Measurements from ENCODE around the gene DYNC1I1. TPM values are rescaled to one million over a fixed set of nuclear protein-coding genes. Genes with fewer than 3 reads are reported as not detected.

Gene DYNC1I1
- total and polyA plus RNA-seq, 2 of the 4 experiments (the other 2 are of a cell fraction) = under 0.01 to 0.15 TPM

- Histone ChIP-seq H3K27me3 (ENCODE audit: control insufficient read depth, insufficient read depth, low read length) (no peaks in the 10 kb centered on the region), H3K4me3 (ENCODE audit: insufficient read depth, low read depth, low read length) (no peak overlapping the region), H2AK5ac (ENCODE audit: low read depth, low read length) (no peak overlapping the region), H3K4ac (ENCODE audit: low read depth, low read length) (no peak overlapping the region), H3K56ac (ENCODE audit: extremely low read depth, insufficient read depth, low read length) (no peak overlapping the region), H3K9me1 (ENCODE audit: insufficient read depth, low read length) (no peaks in the 10 kb centered on the region), H3K9me3 (ENCODE audit: control insufficient read depth, insufficient read depth, low read length) (no peaks in the 10 kb centered on the region), H4K5ac (ENCODE audit: low read depth, low read length) (no peak overlapping the region), H2AFZ (replicated peaks; ENCODE audit: low read length, poor library complexity) (no peak overlapping the region), H2BK5ac (ENCODE audit: low read depth, low read length, poor library complexity, severe bottlenecking) (no peak overlapping the region), H3K79me1 (ENCODE audit: low read depth in 1 of 2, low read length in 2 of 2) (no peaks in the 10 kb centered on the region), H4K20me1 (ENCODE audit: insufficient read depth, low read length) (no peaks in the 10 kb centered on the region), H3K14ac (replicated peaks; ENCODE audit: low read depth, low read length) (no peak overlapping the region), H3K9ac (ENCODE audit: low read depth, low read length) (no peak overlapping the region), H3K18ac (ENCODE audit: low read depth, low read length) (no peak overlapping the region), H3K4me1 (ENCODE audit: control insufficient read depth, insufficient read depth, low read length) (no peaks in the 10 kb centered on the region), H3K36me3 (ENCODE audit: control insufficient read depth, insufficient read depth, low read length) (no peaks in the 10 kb centered on the region), H3K23ac (ENCODE audit: low read depth, low read length) (no peak overlapping the region), H3K4me2 (ENCODE audit: low read depth, low read length) (no peak overlapping the region), H4K8ac (ENCODE audit: low read depth in 2 of 2, low read length in 2 of 2) (no peak overlapping the region), H2BK20ac (ENCODE audit: low read depth, low read length) (no peak overlapping the region), H2AK9ac (replicated peaks; ENCODE audit: low read depth, low read length, poor library complexity) (no peak overlapping the region), H2BK120ac (ENCODE audit: low read depth, low read length) (no peak overlapping the region), H3K27ac (ENCODE audit: insufficient read depth, low read length) (no peak overlapping the region), H2BK15ac (ENCODE audit: low read depth, low read length) (no peak overlapping the region), H4K91ac (ENCODE audit: insufficient read depth, low read depth, low read length) (no peak overlapping the region)
- dilution Hi-C loops (cut with HindIII; ENCODE audit: low sequenced_read_pairs, unreplicated experiment) (no loop called here), intact Hi-C loops (cut with micrococcal nuclease) (no loop called here), in situ Hi-C loops (cut with MboI; ENCODE audit: low sequenced_read_pairs) (loop anchor here (25.0 kb wide), 1 partner anchor 1930 kb away; no protein-coding TSS in a partner anchor)
- no TSS peak for BruUV-seq (replicated peaks)
- 0% methylated on average over 2 of the region's 5 CpGs; no CpG with 5 or more reads in 1 of the 2 experiments for WGBS, 2 experiments (ENCODE audit: extremely low coverage in 2 of 2, insufficient read length in 1 of 2)
- ChIA-PET POLR2A (ENCODE audit: unreplicated experiment) (no interaction called here), CTCF (interaction anchor here (1.8 kb wide), 1 partner anchor 10 kb away, joined by 9 read pairs; no protein-coding TSS in a partner anchor)
- ATAC-seq (ENCODE audit: low read depth) = no peak
- DNase-seq = no peak
- TF ChIP-seq, protein P1, sequence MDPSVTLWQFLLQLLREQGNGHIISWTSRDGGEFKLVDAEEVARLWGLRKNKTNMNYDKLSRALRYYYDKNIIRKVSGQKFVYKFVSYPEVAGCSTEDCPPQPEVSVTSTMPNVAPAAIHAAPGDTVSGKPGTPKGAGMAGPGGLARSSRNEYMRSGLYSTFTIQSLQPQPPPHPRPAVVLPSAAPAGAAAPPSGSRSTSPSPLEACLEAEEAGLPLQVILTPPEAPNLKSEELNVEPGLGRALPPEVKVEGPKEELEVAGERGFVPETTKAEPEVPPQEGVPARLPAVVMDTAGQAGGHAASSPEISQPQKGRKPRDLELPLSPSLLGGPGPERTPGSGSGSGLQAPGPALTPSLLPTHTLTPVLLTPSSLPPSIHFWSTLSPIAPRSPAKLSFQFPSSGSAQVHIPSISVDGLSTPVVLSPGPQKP (IDR thresholded peaks at IDR 0.05; ENCODE audit: borderline replicate concordance, low read depth, low read length) = no peak
- TF ChIP-seq NFE2L2 (IDR thresholded peaks at IDR 0.05; ENCODE audit: low read depth, low read length) (no peak), RFX5 (IDR thresholded peaks at IDR 0.05; ENCODE audit: low read depth, low read length) (no peak), CEBPB (IDR thresholded peaks at IDR 0.05; ENCODE audit: low read depth, low read length) (no peak), USF2 (IDR thresholded peaks at IDR 0.05; ENCODE audit: low read depth, low read length) (no peak), MXI1 (IDR thresholded peaks at IDR 0.05; ENCODE audit: borderline replicate concordance, low read depth, low read length) (no peak), RCOR1 (IDR thresholded peaks at IDR 0.05; ENCODE audit: insufficient replicate concordance, low read length) (no peak), FOS (IDR thresholded peaks at IDR 0.05; ENCODE audit: low read depth, low read length) (no peak), RAD21 (IDR thresholded peaks at IDR 0.05; ENCODE audit: low read length) (no peak), BHLHE40 (IDR thresholded peaks at IDR 0.05; ENCODE audit: low read depth, low read length) (no peak), CTCF (conservative IDR thresholded peaks at IDR 0.05; ENCODE audit: low read depth, low read length) (no peak), CHD1 (IDR thresholded peaks at IDR 0.05; ENCODE audit: low read depth, low read length) (no peak), POLR2A (IDR thresholded peaks at IDR 0.05; ENCODE audit: low read depth, low read length) (no peak), MAZ (IDR thresholded peaks at IDR 0.05; ENCODE audit: borderline replicate concordance, low read depth, low read length) (no peak), SMC3 (IDR thresholded peaks at IDR 0.05; ENCODE audit: low read depth, low read length) (no peak), MAFK (IDR thresholded peaks at IDR 0.05; ENCODE audit: low read depth, low read length) (no peak)
Measured at GRCh38 chr7:95906851-95907250, 134.5 kb downstream of the DYNC1I1 start.
